T-cell (primary cell): ENCODE measurements around the gene BCDIN3D. TPM values are rescaled to one million over a fixed set of nuclear protein-coding genes. Genes with fewer than 3 reads are reported as not detected.

Source experiments
- ATAC-seq, 4 experiments: fragments of 200-7000 bp in 3 of 4; fragments of 150-1000 bp in 1 of 4; cut with Tn5 transposase; replicated peaks in 1 of 4; 1 replicate in 3 of 4; 2 replicates in 1 of 4; pipeline ENCODE4 v1.10.0; 2021; ENCODE audit warnings: moderate library complexity in 3 of 4, mild to moderate bottlenecking in 2 of 4, moderate number of reproducible peaks in 1 of 4
- CTCF ChIA-PET, 2 donors: fragments of 300-600 bp; sonication (Branson Sonifier 250); formaldehyde crosslinking; loops; one replicate each; lab custom pipeline; 2022; ENCODE audit warnings: antibody characterized with exemption in 2 of 2; lab: Charles Lee
- POLR2A ChIA-PET, 2 donors: fragments of 300-600 bp; sonication (Branson Sonifier 250); formaldehyde crosslinking; loops; one replicate each; lab custom pipeline; 2022; ENCODE audit warnings: antibody characterized with exemption in 2 of 2; lab: Charles Lee
- DNase-seq, 35 experiments: peaks; one replicate each; pipeline versions ENCODE4 v3.0.0 to v3.0.0-alpha.2; 2013 to 2023
- H3K27ac ChIP-seq: one replicate; pipeline ENCODE4 v1.5.1; 2013; ENCODE audit warnings: low read length
- H3K27me3 ChIP-seq, 2 experiments: replicated peaks in 1 of 2; 1 replicate in 1 of 2; 2 replicates in 1 of 2; pipeline versions ENCODE4 v1.6.1 to v1.7.0; 2013; ENCODE audit warnings: low read length in 1 of 2, mixed read lengths in 1 of 2; ENCODE audit not compliant: control insufficient read depth in 2 of 2, insufficient read depth in 2 of 2; ENCODE audit errors: extremely low read depth in 1 of 2
- H3K36me3 ChIP-seq, 2 donors: 1 replicate in 1 of 2; 2 replicates in 1 of 2; pipeline versions ENCODE4 v1.6.1 to v1.7.0; 2013; ENCODE audit warnings: low read length in 1 of 2; ENCODE audit not compliant: control insufficient read depth in 2 of 2, insufficient read depth in 1 of 2; ENCODE audit errors: extremely low read depth in 1 of 2
- H3K4me1 ChIP-seq, 2 experiments: 1 replicate in 1 of 2; 2 replicates in 1 of 2; pipeline versions ENCODE4 v1.6.1 to v1.7.0; 2013; ENCODE audit warnings: low read length in 2 of 2, mixed read lengths in 1 of 2; ENCODE audit not compliant: insufficient read depth in 2 of 2, control insufficient read depth in 1 of 2; ENCODE audit errors: extremely low read depth in 1 of 2
- H3K4me3 ChIP-seq, 2 donors: 1 replicate in 1 of 2; 2 replicates in 1 of 2; pipeline versions ENCODE4 v1.5.1 to v1.7.0; 2013; ENCODE audit warnings: mild to moderate bottlenecking in 2 of 2, low read length in 1 of 2, moderate library complexity in 1 of 2; ENCODE audit not compliant: control insufficient read depth in 1 of 2; ENCODE audit errors: extremely low read depth in 1 of 2
- H3K9me3 ChIP-seq: 2 replicates; pipeline ENCODE4 v1.7.0; 2013
- H3K27ac Mint-ChIP-seq, 2 donors: one replicate each; pipeline ENCODE4 v1.8.0; 2020 to 2021; ENCODE audit warnings: mild to moderate bottlenecking in 2 of 2, mixed read lengths in 2 of 2
- H3K27me3 Mint-ChIP-seq, 2 donors: one replicate each; pipeline ENCODE4 v1.8.0; 2021 to 2022; ENCODE audit warnings: mixed read lengths in 2 of 2
- H3K36me3 Mint-ChIP-seq: one replicate; pipeline ENCODE4 v1.8.0; 2021; ENCODE audit warnings: mixed read lengths
- H3K4me1 Mint-ChIP-seq, 3 donors: one replicate each; pipeline ENCODE4 v1.8.0; 2020 to 2022; ENCODE audit warnings: mixed read lengths in 3 of 3, mild to moderate bottlenecking in 1 of 3
- H3K4me3 Mint-ChIP-seq, 3 donors: one replicate each; pipeline ENCODE4 v1.8.0; 2020 to 2022; ENCODE audit warnings: mild to moderate bottlenecking in 3 of 3, mixed read lengths in 3 of 3, moderate library complexity in 3 of 3
- H3K9me3 Mint-ChIP-seq, 3 donors: one replicate each; pipeline ENCODE4 v1.8.0; 2020 to 2022; ENCODE audit warnings: mixed read lengths in 3 of 3
- WGBS: methylation state at CpG from one replicate; pipeline ENCODE4 v1.1.5; 2013; ENCODE audit warnings: missing lambda C conversion rate; ENCODE audit not compliant: insufficient coverage; 5-methylcytosine and 5-hydroxymethylcytosine counted together
- total RNA-seq, 35 experiments: library from RNA in 6 of 35; stranded (reverse) in 6 of 35; fragments of 120-200 nt in 1 of 35; gene quantifications; one replicate each; pipeline versions ENCODE4 v1.2.1 to v1.2.4 and lab custom pipeline; 2013 to 2026

BCDIN3D gene
- total RNA-seq, 5 donors from 2014 or later (not counting 1 experiment from before 2014, with no cell fraction given), result 4.7 to 12.8 (median 12.3) TPM

GRCh38 chr12:49868952-49869815, 26.3 kb upstream of the BCDIN3D start:
- Histone ChIP-seq H3K4me1 (peaks cover 0 to 6% of the 10 kb centered on the region in 2 experiments), H3K27ac (no peak overlapping the region), H3K4me3 (no peak overlapping the region), H3K27me3 (peaks cover 0 to 29% of the 10 kb centered on the region in 2 experiments), H3K36me3 (no peaks in the 10 kb centered on the region), H3K9me3 (no peaks in the 10 kb centered on the region)
- DNase-seq, result no peak
- H3K27ac Mint-ChIP-seq, result no peak overlapping the region
- H3K9me3 Mint-ChIP-seq, result no peaks in the 10 kb centered on the region
- peaks cover 4 to 5% of the 10 kb centered on the region in 2 donors for H3K27me3 Mint-ChIP-seq
- ATAC-seq, result no peak
- H3K36me3 Mint-ChIP-seq, result no peaks in the 10 kb centered on the region
- H3K4me1 Mint-ChIP-seq, result peaks cover 0 to 2% (median 0%) of the 10 kb centered on the region in 3 donors
- POLR2A ChIA-PET, result no interaction called here
- CTCF ChIA-PET, result interaction anchor here in 1 of 2 donors (1.1 kb wide), 1 partner anchor 18 kb away, joined by 4 read pairs; no protein-coding TSS in a partner anchor
- H3K4me3 Mint-ChIP-seq, result no peak overlapping the region
- WGBS, result 68% methylated on average over 6 of the region's 16 CpGs

- H3K4me3 Mint-ChIP-seq, result no peak overlapping the region
- 92% methylated on average over 14 of the region's 16 CpGs for WGBS
- H3K9me3 Mint-ChIP-seq, result no peaks in the 10 kb centered on the region
- no peaks in the 10 kb centered on the region for H3K36me3 Mint-ChIP-seq
- Histone ChIP-seq H3K27me3 (peaks cover 0 to 29% of the 10 kb centered on the region in 2 experiments), H3K27ac (no peak overlapping the region), H3K36me3 (no peaks in the 10 kb centered on the region), H3K4me3 (no peak overlapping the region), H3K4me1 (peaks cover 0 to 6% of the 10 kb centered on the region in 2 experiments), H3K9me3 (no peaks in the 10 kb centered on the region)
- peaks cover 4 to 5% of the 10 kb centered on the region in 2 donors for H3K27me3 Mint-ChIP-seq
- no peak for ATAC-seq
- peaks cover 0 to 2% (median 0%) of the 10 kb centered on the region in 3 donors for H3K4me1 Mint-ChIP-seq
- no peak for DNase-seq
- ChIA-PET POLR2A (no interaction called here), CTCF (no interaction called here)
- H3K27ac Mint-ChIP-seq, result no peak overlapping the region
Observed at GRCh38 chr12:49868449-49868848, 25.5 kb upstream of the BCDIN3D start.

- Histone ChIP-seq H3K4me3 (no peak overlapping the region), H3K27me3 (peaks cover 0 to 29% of the 10 kb centered on the region in 2 experiments), H3K9me3 (no peaks in the 10 kb centered on the region), H3K4me1 (peaks cover 0 to 6% of the 10 kb centered on the region in 2 experiments), H3K36me3 (no peaks in the 10 kb centered on the region), H3K27ac (no peak overlapping the region)
- Mint-ChIP-seq H3K36me3 (no peaks in the 10 kb centered on the region), H3K4me1 (peaks cover 0 to 2% (median 0%) of the 10 kb centered on the region in 3 donors), H3K27me3 (peaks cover 4 to 5% of the 10 kb centered on the region in 2 donors), H3K27ac (no peak overlapping the region), H3K4me3 (no peak overlapping the region), H3K9me3 (no peaks in the 10 kb centered on the region)
- DNase-seq (no peak), ATAC-seq (no peak)
- WGBS, result 65% methylated on average over 4 of the region's 11 CpGs
- CTCF ChIA-PET, result interaction anchor here (0.5 to 1.3 kb wide), 2 partner anchors 127 to 142 kb away, joined by 3 to 5 read pairs; partner anchors contain the start of gene TMBIM6 (in 1 of the 2)
- POLR2A ChIA-PET, result no interaction called here
Observed at GRCh38 chr12:49867570-49868341, 24.9 kb upstream of the BCDIN3D start.

GRCh38 chr12:49866859-49867569, 24.1 kb upstream of the BCDIN3D start:
- ATAC-seq (peak; percentile 74 to 85 (median 77)), DNase-seq (peak; percentile 10 to 81 (median 61))
- ChIA-PET POLR2A (no interaction called here), CTCF (interaction anchor here (0.5 to 1.3 kb wide), 4 partner anchors 89 to 355 kb away, joined by 3 to 5 read pairs (median 4); partner anchors contain the start of gene TMBIM6 (in 1 of the 2))
- H3K36me3 ChIP-seq, result no peaks in the 10 kb centered on the region
- Mint-ChIP-seq H3K27me3 (peaks cover 4 to 5% of the 10 kb centered on the region in 2 donors), H3K9me3 (no peaks in the 10 kb centered on the region), H3K36me3 (no peaks in the 10 kb centered on the region), H3K4me3 (no peak overlapping the region), H3K4me1 (peaks cover 0 to 2% (median 0%) of the 10 kb centered on the region in 3 donors), H3K27ac (peak overlapping the region in 1 of 2 donors; percentile 23)
- H3K4me1 ChIP-seq, result peaks cover 0 to 6% of the 10 kb centered on the region in 2 experiments
- no peaks in the 10 kb centered on the region for H3K9me3 ChIP-seq
- no peak overlapping the region for H3K4me3 ChIP-seq
- 65% methylated on average over 7 of the region's 19 CpGs for WGBS
- peaks cover 0 to 29% of the 10 kb centered on the region in 2 experiments for H3K27me3 ChIP-seq
- no peak overlapping the region for H3K27ac ChIP-seq

- Mint-ChIP-seq H3K27ac (no peak overlapping the region), H3K27me3 (peaks cover 4 to 5% of the 10 kb centered on the region in 2 donors), H3K4me3 (no peak overlapping the region), H3K4me1 (peaks cover 0 to 2% (median 0%) of the 10 kb centered on the region in 3 donors), H3K36me3 (no peaks in the 10 kb centered on the region), H3K9me3 (no peaks in the 10 kb centered on the region)
- Histone ChIP-seq H3K27ac (no peak overlapping the region), H3K36me3 (no peaks in the 10 kb centered on the region), H3K27me3 (peaks cover 0 to 29% of the 10 kb centered on the region in 2 experiments), H3K9me3 (no peaks in the 10 kb centered on the region), H3K4me3 (no peak overlapping the region), H3K4me1 (peaks cover 0 to 6% of the 10 kb centered on the region in 2 experiments)
- ATAC-seq (no peak), DNase-seq (no peak)
- ChIA-PET POLR2A (no interaction called here), CTCF (no interaction called here)
- 33% methylated on average over 1 of the region's 8 CpGs for WGBS
Observed at GRCh38 chr12:49865782-49866135, 22.9 kb upstream of the BCDIN3D start.
